H1 (cell line): ENCODE data around the gene MRPS2. TPM values are rescaled to one million over a fixed set of nuclear protein-coding genes. Genes with fewer than 3 reads are reported as not detected.
"Not testable (repeated sequence)": the region's sequence is repeated elsewhere in the genome, so short reads cannot be mapped to it uniquely, and the experiment has no call there.

Source experiments
- CTCF ChIA-PET: fragments of 300-600 bp; sonication (Branson Sonifier 250); formaldehyde crosslinking; loops from one replicate; lab custom pipeline; 2021; ENCODE audit not compliant: partially characterized antibody; lab: Charles Lee
- POLR2A ChIA-PET: fragments of 300-600 bp; sonication (Branson Sonifier 250); formaldehyde crosslinking; loops from one replicate; lab custom pipeline; 2021; ENCODE audit warnings: inconsistent platforms; ENCODE audit not compliant: partially characterized antibody; lab: Charles Lee
- DNase-seq, 2 experiments: peaks; one replicate each; pipeline versions ENCODE4 v3.0.0 to v3.0.0-alpha.2; 2010 to 2022; ENCODE audit warnings: low spot score in 2 of 2, low read depth in 1 of 2, mixed read lengths in 1 of 2
- FAIRE-seq: peaks from 2 replicates; lab custom pipeline; 2011; peaks lifted over from hg19 to GRCh38; lab: Jason Lieb, UNC
- H2AFZ ChIP-seq: 2 replicates; pipeline ENCODE4 v1.8.1; 2012; ENCODE audit warnings: low read length, inconsistent platforms
- H2AK5ac ChIP-seq: 2 replicates; pipeline ENCODE4 v1.6.1; 2013; ENCODE audit warnings: low read depth, low read length
- H2BK120ac ChIP-seq: replicated peaks from 2 replicates; pipeline ENCODE3; 2013; ENCODE audit warnings: low read depth, low read length, inconsistent platforms
- H2BK12ac ChIP-seq: 2 replicates; pipeline ENCODE4 v1.6.1; 2013; ENCODE audit warnings: low read depth, low read length
- H2BK15ac ChIP-seq: 2 replicates; pipeline ENCODE4 v1.6.1; 2013; ENCODE audit warnings: low read length
- H2BK20ac ChIP-seq: 2 replicates; pipeline ENCODE4 v1.6.1; 2013; ENCODE audit warnings: low read length
- H2BK5ac ChIP-seq: 2 replicates; pipeline ENCODE4 v1.6.1; 2013; ENCODE audit warnings: low read depth, low read length
- H3K14ac ChIP-seq: 2 replicates; pipeline ENCODE4 v1.6.1; 2013; ENCODE audit warnings: inconsistent platforms; ENCODE audit not compliant: insufficient read length
- H3K18ac ChIP-seq: 2 replicates; pipeline ENCODE4 v1.6.1; 2013; ENCODE audit warnings: low read length; ENCODE audit errors: extremely low read depth
- H3K23ac ChIP-seq: 2 replicates; pipeline ENCODE4 v1.6.1; 2013; ENCODE audit warnings: inconsistent platforms; ENCODE audit not compliant: insufficient read length
- H3K23me2 ChIP-seq: 2 replicates; pipeline ENCODE4 v1.6.1; 2013; ENCODE audit warnings: low read depth, low read length
- H3K27ac ChIP-seq: 2 replicates; pipeline ENCODE4 v1.6.1; 2011; ENCODE audit warnings: low read depth, low read length, inconsistent platforms
- H3K27me3 ChIP-seq, 4 experiments: replicated peaks in 1 of 4; 1 replicate in 1 of 4; 2 replicates in 3 of 4; pipeline versions ENCODE4 v1.6.1 to v1.8.1; 2011 to 2013; ENCODE audit warnings: low read length in 3 of 4, mild to moderate bottlenecking in 3 of 4, inconsistent platforms in 2 of 4, mixed read lengths in 2 of 4, moderate library complexity in 1 of 4; ENCODE audit not compliant: control insufficient read depth in 3 of 4, insufficient read depth in 3 of 4; ENCODE audit errors: extremely low read depth in 1 of 4
- H3K36me3 ChIP-seq, 4 experiments: 2 replicates each; pipeline versions ENCODE4 v1.6.1 to v1.8.1; 2011 to 2013; ENCODE audit warnings: mild to moderate bottlenecking in 4 of 4, low read length in 3 of 4, moderate library complexity in 2 of 4, control low read depth in 1 of 4, inconsistent platforms in 1 of 4; ENCODE audit not compliant: insufficient read depth in 4 of 4, control insufficient read depth in 2 of 4
- H3K4ac ChIP-seq: replicated peaks from 2 replicates; pipeline ENCODE3; 2013; ENCODE audit warnings: low read length, low read depth, mixed read lengths, inconsistent platforms; ENCODE audit not compliant: insufficient read length
- H3K4me1 ChIP-seq, 4 experiments: replicated peaks in 1 of 4; 1 replicate in 1 of 4; 2 replicates in 3 of 4; pipeline versions ENCODE4 v1.6.1 to v1.8.1; 2011 to 2013; ENCODE audit warnings: low read length in 3 of 4, inconsistent platforms in 2 of 4, mixed read lengths in 1 of 4; ENCODE audit not compliant: insufficient read depth in 4 of 4, control insufficient read depth in 3 of 4
- H3K4me2 ChIP-seq, 2 experiments: 2 replicates each; pipeline versions ENCODE4 v1.6.1 to v1.8.1; 2011 to 2013; ENCODE audit warnings: low read depth in 2 of 2, low read length in 2 of 2, control low read depth in 1 of 2, inconsistent platforms in 1 of 2, mild to moderate bottlenecking in 1 of 2; ENCODE audit not compliant: insufficient read depth in 1 of 2
- H3K4me3 ChIP-seq, 4 experiments: fragments of 200-600, 300-600 bp in 1 of 4; sonication (generic), shearing (Covaris generic), sonication (Bioruptor Twin) in 1 of 4; 2 replicates each; pipeline versions ENCODE4 v1.5.1 to v1.8.1; 2011 to 2016; ENCODE audit warnings: low read length in 4 of 4, low read depth in 3 of 4, control low read depth in 2 of 4, inconsistent platforms in 2 of 4, mild to moderate bottlenecking in 2 of 4, mixed read lengths in 1 of 4, moderate library complexity in 1 of 4; ENCODE audit not compliant: insufficient read depth in 2 of 4; ENCODE audit errors: extremely low read depth in 1 of 4
- H3K56ac ChIP-seq: replicated peaks from 2 replicates; pipeline ENCODE3; 2013; ENCODE audit warnings: low read depth, mild to moderate bottlenecking, mixed read lengths, low read length, inconsistent platforms; ENCODE audit not compliant: insufficient read length
- H3K79me1 ChIP-seq: 2 replicates; pipeline ENCODE4 v1.6.1; 2013; ENCODE audit warnings: low read depth, low read length, control low read depth
- H3K79me2 ChIP-seq, 2 experiments: 2 replicates each; pipeline versions ENCODE4 v1.6.1 to v1.8.1; 2012 to 2013; ENCODE audit warnings: low read length in 2 of 2, mild to moderate bottlenecking in 2 of 2, inconsistent platforms in 1 of 2; ENCODE audit not compliant: insufficient read depth in 2 of 2, control insufficient read depth in 1 of 2
- H3K9ac ChIP-seq, 4 experiments: replicated peaks in 1 of 4; 1 replicate in 1 of 4; 2 replicates in 3 of 4; pipeline versions ENCODE4 v1.6.1 to v1.8.1; 2011 to 2013; ENCODE audit warnings: low read depth in 3 of 4, low read length in 3 of 4, control low read depth in 2 of 4, mild to moderate bottlenecking in 2 of 4, moderate library complexity in 2 of 4, inconsistent platforms in 1 of 4; ENCODE audit errors: extremely low read depth in 1 of 4
- H3K9me3 ChIP-seq, 2 experiments: 2 replicates each; pipeline versions ENCODE4 v1.6.1 to v1.8.1; 2012 to 2013; ENCODE audit warnings: mild to moderate bottlenecking in 2 of 2, moderate library complexity in 2 of 2, control low read depth in 1 of 2, inconsistent platforms in 1 of 2, low read depth in 1 of 2, low read length in 1 of 2, mixed read lengths in 1 of 2; ENCODE audit not compliant: insufficient read depth in 2 of 2
- H4K20me1 ChIP-seq, 2 experiments: replicated peaks in 1 of 2; 2 replicates each; pipeline versions ENCODE3 to v1.8.1; 2011 to 2013; ENCODE audit warnings: inconsistent platforms in 2 of 2, low read length in 2 of 2, mild to moderate bottlenecking in 1 of 2; ENCODE audit not compliant: insufficient read depth in 2 of 2, control insufficient read depth in 1 of 2
- H4K5ac ChIP-seq: 2 replicates; pipeline ENCODE4 v1.6.1; 2013; ENCODE audit warnings: low read length, low read depth, mixed read lengths, inconsistent platforms; ENCODE audit not compliant: insufficient read length
- H4K8ac ChIP-seq: 2 replicates; pipeline ENCODE4 v1.8.0; 2013; ENCODE audit warnings: mild to moderate bottlenecking, moderate library complexity, low read length, inconsistent platforms; ENCODE audit not compliant: insufficient read depth; ENCODE audit errors: extremely low read depth
- H4K91ac ChIP-seq: replicated peaks from 2 replicates; pipeline ENCODE3; 2013; ENCODE audit warnings: low read length, mixed read lengths, inconsistent platforms; ENCODE audit not compliant: insufficient read length
- WGBS, 2 experiments: shearing (Covaris generic) in 1 of 2; methylation state at CpG; one replicate each; pipeline versions ENCODE4 v1.1.6 to v1.1.7; 2013 to 2015; ENCODE audit warnings: low lambda C conversion rate in 2 of 2, mixed read lengths in 2 of 2, inconsistent platforms in 1 of 2, low coverage in 1 of 2, missing lambda C conversion rate in 1 of 2; ENCODE audit not compliant: insufficient replicate concordance in 2 of 2, insufficient coverage in 1 of 2, insufficient read length in 1 of 2; ENCODE audit errors: extremely low coverage in 1 of 2, missing lambda C conversion rate in 1 of 2; 5-methylcytosine and 5-hydroxymethylcytosine counted together
- polyA plus RNA-seq, 7 experiments: library from polyadenylated mRNA; depleted of rRNA in 3 of 7; stranded (reverse) in 5 of 7; unstranded in 2 of 7; fragments of >200 nt in 5 of 7; fragments of 200-250 nt in 2 of 7; gene quantifications; 1 replicate in 5 of 7; 2 replicates in 1 of 7; 4 replicates in 1 of 7; pipeline versions ENCODE4 v1.2.1 to v1.2.3, GENCODE V29; 2011 to 2013; ENCODE audit warnings: missing spikeins in 2 of 7, mixed read lengths in 2 of 7
- total RNA-seq: library from RNA; stranded (reverse); fragmentation: NEBNext Ultra II Directional; extraction: Animal tissue kit (Norgen Biotek cat#: 25700); gene quantifications from 2 replicates; pipeline ENCODE4 v1.2.1, GENCODE V29; 2021

Gene MRPS2
- total and polyA plus RNA-seq, 2 of the 8 experiments (the other 6 are each of a cell fraction or from before 2014, with no cell fraction given): 78.6 to 476 TPM

DNA sequence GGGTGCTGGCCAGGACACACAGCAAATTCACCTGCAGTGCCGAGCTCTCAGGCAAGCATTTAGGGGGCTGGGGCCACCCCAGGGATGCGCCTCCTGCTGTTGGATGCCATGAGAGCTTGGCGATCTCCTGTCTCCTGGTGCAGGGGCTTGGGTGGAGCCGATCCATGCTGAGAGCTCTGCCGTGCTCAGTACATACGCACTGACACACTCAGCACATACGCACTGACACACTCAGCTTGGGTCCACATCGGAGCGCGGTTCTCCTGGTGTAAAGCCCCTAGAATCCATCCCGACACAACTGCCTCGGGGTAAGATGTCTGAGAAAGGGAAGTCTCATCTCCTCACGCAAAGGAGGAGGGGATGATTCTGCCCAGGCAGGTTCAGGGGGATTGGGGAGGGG lies 35.1 kb downstream of the MRPS2 start:
- H2BK15ac ChIP-seq, H3K4me3 ChIP-seq, H3K56ac ChIP-seq, H2BK120ac ChIP-seq, H3K9me3 ChIP-seq, H4K5ac ChIP-seq, H3K27me3 ChIP-seq, H2BK20ac ChIP-seq, H3K14ac ChIP-seq, H4K20me1 ChIP-seq, H3K4me2 ChIP-seq, H3K18ac ChIP-seq, H3K23me2 ChIP-seq, DNase-seq, H2BK5ac ChIP-seq, H2AK5ac ChIP-seq, H2AFZ ChIP-seq, H3K36me3 ChIP-seq, H2BK12ac ChIP-seq, H3K23ac ChIP-seq, H3K79me1 ChIP-seq, H4K8ac ChIP-seq, H3K27ac ChIP-seq, H3K4me1 ChIP-seq, H3K4ac ChIP-seq, POLR2A ChIA-PET, FAIRE-seq, H4K91ac ChIP-seq, H3K9ac ChIP-seq, H3K79me2 ChIP-seq: not testable (repeated sequence)
- CTCF ChIA-PET: interaction anchor here (2.9 kb wide), 1 partner anchor 30 kb away, joined by 8 read pairs; no protein-coding TSS in a partner anchor
- WGBS, 2 experiments: 89% methylated on average over 11 of the region's 13 CpGs; no CpG with 5 or more reads in 1 of the 2 experiments
